Measurements from ENCODE around the gene CFAP161.

DNA sequence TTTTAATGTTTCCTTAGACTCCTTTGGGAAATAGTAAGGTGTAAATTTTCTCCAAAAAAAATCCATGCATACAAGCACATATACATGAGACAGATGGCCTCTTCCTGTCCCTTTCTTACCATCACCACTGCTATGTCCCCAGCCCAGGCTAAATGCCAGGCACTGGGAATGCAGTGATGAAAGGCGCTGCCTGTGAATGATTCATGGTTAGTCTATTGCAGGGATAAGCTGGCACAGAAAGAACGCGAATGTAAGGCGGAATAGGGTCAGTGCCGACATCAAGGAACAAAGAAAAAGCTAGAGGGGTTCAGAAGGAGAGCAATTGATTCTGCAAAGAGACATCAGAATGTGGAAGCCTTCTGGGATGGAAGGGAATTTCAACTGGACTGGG, 36.2 kb upstream of the CFAP161 start:
- TF ChIP-seq POLR2A (IDR thresholded peaks at IDR 0.05): no peak
- TF ChIP-seq, protein P1, sequence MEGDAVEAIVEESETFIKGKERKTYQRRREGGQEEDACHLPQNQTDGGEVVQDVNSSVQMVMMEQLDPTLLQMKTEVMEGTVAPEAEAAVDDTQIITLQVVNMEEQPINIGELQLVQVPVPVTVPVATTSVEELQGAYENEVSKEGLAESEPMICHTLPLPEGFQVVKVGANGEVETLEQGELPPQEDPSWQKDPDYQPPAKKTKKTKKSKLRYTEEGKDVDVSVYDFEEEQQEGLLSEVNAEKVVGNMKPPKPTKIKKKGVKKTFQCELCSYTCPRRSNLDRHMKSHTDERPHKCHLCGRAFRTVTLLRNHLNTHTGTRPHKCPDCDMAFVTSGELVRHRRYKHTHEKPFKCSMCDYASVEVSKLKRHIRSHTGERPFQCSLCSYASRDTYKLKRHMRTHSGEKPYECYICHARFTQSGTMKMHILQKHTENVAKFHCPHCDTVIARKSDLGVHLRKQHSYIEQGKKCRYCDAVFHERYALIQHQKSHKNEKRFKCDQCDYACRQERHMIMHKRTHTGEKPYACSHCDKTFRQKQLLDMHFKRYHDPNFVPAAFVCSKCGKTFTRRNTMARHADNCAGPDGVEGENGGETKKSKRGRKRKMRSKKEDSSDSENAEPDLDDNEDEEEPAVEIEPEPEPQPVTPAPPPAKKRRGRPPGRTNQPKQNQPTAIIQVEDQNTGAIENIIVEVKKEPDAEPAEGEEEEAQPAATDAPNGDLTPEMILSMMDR (IDR thresholded peaks at IDR 0.05): no peak
